Cardiac fibroblast (primary cell): ENCODE data around the gene NOTCH1.
A peak's percentile ranks its signal among the peaks of the same experiment; 100 is the strongest.

Experiments used
- DNase-seq, 2 donors: peaks; one replicate each; pipeline versions ENCODE4 v3.0.0 to v3.0.0-alpha.2; 2010; ENCODE audit warnings: low read depth in 2 of 2
- H3K4me3 ChIP-seq, 2 donors: replicated peaks in 1 of 2; 1 replicate in 1 of 2; 2 replicates in 1 of 2; pipeline ENCODE4 v1.5.1; 2011; ENCODE audit warnings: low read depth in 2 of 2, low read length in 2 of 2, mild to moderate bottlenecking in 2 of 2, moderate library complexity in 1 of 2
- CTCF ChIP-seq: IDR thresholded peaks from one replicate; pipeline ENCODE4 v1.5.1; 2011; ENCODE audit warnings: low read depth, mild to moderate bottlenecking, low read length, inconsistent platforms

NOTCH1 gene

GRCh38 chr9:136485049-136486045, 60.5 kb downstream of the NOTCH1 start:
- H3K4me3 ChIP-seq, result no peak overlapping the region
- DNase-seq, result peak; percentile 83 to 84
- peak; percentile 86 for TF ChIP-seq CTCF

- DNase-seq, result peak in 1 of 2 donors; percentile 9
- TF ChIP-seq CTCF, result no peak
- H3K4me3 ChIP-seq, result peak overlapping the region; percentile 62 to 70
Observed at GRCh38 chr9:136484153-136485048, 61.4 kb downstream of the NOTCH1 start.

GRCh38 chr9:136483589-136484152, 62.2 kb downstream of the NOTCH1 start:
- no peak for TF ChIP-seq CTCF
- DNase-seq, result peak; percentile 88 to 89

GRCh38 chr9:136482793-136483588, 62.9 kb downstream of the NOTCH1 start, which contains the start of gene SEC16A:
TSS of gene SEC16A (minus strand) at chr9:136483040. CDS start at chr9:136477615, 5,425 bp downstream.
- no peak for TF ChIP-seq CTCF
- peak within 1 kb of the TSS; percentile 75 to 85 for H3K4me3 ChIP-seq
- peak; percentile 99 for DNase-seq

More at GRCh38 chr9:136483589-136484152, 62.2 kb downstream of the NOTCH1 start:
- H3K4me3 ChIP-seq, result peak overlapping the region; percentile 62 to 70

GRCh38 chr9:136482046-136482792, 63.6 kb downstream of the NOTCH1 start:
- TF ChIP-seq CTCF, result no peak

More at GRCh38 chr9:136482046-136482792, 63.6 kb downstream of the NOTCH1 start:
- DNase-seq, result peak; percentile 54 to 56
- peak overlapping the region; percentile 75 to 85 for H3K4me3 ChIP-seq
